Renal pelvis (tissue), 4 donors: ENCODE measurements around the gene LRIF1. TPM values are rescaled to one million over a fixed set of nuclear protein-coding genes. Genes with fewer than 3 reads are reported as not detected.
"Not testable (repeated sequence)": the region's sequence is repeated elsewhere in the genome, so short reads cannot be mapped to it uniquely, and the experiment has no call there.

Experiments used
- DNase-seq: peaks from one replicate; pipeline ENCODE4 v3.0.0-alpha.2; 2013
- polyA plus RNA-seq, 3 donors: library from polyadenylated mRNA; unstranded; fragments of 120-200 nt; gene quantifications; one replicate each; pipeline ENCODE4 v1.2.1, GENCODE V29; 2013; ENCODE audit not compliant: insufficient read length in 3 of 3

LRIF1 gene
- polyA plus RNA-seq, 3 donors, result 14.5 to 14.8 (median 14.5) TPM

DNA sequence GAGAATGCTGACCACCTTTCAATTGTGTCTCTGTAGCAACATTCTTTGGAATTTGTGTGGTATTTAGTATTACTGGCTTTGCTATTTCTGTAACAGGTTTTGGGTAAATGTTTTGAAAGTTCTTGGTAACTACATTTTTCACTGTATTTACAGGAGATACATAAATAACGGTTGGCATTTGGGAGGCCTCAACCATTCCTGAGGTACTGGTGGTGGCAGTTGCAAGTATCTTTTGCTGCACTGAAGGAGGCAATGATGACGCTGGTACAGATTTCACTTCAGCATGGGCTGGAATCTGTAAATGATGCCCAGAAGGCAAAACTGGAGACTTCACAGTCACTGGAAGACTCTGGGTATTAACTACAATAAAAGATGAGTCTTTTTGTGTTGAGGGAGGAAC is 11.7 kb downstream of the LRIF1 start:
- DNase-seq, result no peak

DNA sequence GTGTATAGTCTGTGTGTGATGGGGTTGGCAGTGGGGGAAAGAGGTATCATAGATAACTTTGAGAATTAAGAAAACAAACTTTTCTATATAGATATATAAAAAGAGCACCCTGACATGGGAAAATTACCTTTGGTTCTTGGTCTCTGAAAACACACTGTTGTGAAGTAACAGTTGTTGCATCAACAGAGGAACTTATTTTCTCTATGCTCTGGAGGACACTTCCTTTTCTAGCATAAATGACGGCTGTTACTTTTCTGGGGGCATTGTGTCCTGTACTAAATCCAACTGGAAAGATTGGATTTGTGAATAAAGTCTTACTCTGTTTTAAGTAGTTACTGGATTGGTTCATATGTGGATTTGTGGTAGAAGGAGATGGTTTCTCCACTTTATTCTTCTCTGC is 12.6 kb downstream of the LRIF1 start:
- no peak for DNase-seq

DNA sequence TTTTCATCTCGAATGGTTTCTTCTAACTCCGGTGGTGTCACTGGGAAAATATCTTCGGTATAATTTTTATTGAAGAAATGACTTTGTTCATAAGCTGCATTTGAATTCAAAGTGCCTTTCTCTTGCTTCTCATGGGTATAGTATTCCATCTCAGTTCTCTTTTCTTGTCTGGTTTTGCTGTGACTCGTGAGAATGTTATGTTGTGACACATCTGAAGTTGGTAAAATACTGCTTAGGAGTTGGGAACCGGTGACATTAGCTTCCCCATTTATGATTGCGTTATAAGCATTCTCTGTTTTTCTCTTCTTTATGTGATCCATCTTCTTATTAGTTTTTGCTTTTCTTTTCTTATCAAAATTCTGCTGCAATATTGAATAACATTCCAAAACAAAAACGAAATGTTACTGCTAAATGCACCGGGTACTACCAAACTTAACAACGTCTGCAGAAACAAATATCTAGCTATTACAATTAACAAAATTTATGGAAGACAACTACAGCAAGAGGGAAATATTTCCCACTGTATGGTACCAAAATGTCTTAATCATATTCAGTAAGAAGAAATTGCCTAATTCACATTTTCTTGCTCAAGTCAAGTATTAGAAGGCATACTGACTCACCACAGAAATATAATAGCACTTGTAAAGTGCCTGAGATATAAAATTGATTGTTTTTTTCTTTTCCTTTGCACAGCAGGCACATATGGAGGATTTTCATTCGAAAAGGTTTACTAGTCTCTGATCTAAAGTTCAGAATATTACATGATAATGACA is 15.5 kb downstream of the LRIF1 start:
- DNase-seq, result no peak

DNA sequence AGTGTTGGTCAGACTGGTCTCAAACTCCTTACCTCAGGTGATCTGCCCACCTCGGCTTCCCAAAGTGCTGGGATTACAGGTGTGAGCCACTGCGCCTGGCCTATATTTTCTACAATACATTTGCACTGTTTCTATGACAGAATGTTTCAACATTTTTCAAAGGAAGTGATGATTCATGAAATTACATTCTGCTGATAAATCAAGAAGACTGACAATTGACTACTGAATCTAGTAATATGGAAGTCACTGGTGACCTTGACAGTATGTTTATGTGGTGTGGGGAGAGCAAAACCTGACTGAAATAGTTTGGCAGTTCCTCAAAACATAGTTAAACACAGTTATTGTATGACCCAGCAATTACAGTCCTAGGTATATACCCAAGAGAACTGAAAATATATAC is 18.1 kb downstream of the LRIF1 start:
- DNase-seq, result no peak

DNA sequence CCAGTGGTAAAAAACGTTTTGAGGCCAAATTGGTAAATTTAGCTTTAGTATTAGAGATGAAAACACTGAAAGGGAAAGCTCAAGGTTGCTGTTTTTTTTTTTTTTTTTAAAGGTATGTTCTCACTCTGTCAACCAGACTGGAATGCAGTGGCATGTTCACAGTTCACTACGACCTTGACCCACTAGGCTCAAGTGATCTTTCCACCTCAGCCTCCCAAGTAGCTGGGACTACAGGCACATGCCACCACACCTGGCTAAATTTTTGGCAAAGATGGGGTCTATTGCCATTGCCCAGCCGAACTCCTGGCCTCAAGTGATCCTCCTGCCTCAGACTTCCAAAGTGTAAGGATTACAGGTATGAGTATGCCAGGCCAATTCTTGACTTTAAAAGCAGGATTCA is 18.9 kb downstream of the LRIF1 start:
- DNase-seq, result no peak

DNA sequence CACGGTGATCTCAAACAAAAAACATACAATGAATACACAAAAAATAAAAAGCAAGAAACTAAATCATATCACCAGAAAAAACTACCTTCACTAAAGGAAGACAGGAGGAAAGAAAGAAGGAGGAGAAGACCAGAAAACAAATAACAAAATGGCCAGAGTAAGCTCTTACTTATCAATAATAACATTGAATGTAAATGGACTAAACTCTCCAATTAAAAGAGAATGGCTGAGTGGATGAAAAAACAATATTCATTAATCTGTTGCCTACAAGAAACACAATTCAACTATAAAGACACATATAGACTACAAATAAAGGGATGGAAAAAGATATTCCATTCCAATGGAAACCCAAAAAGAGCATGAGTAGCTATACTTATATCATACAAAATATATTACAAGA is 27.2 kb downstream of the LRIF1 start:
- DNase-seq, result no peak

DNA sequence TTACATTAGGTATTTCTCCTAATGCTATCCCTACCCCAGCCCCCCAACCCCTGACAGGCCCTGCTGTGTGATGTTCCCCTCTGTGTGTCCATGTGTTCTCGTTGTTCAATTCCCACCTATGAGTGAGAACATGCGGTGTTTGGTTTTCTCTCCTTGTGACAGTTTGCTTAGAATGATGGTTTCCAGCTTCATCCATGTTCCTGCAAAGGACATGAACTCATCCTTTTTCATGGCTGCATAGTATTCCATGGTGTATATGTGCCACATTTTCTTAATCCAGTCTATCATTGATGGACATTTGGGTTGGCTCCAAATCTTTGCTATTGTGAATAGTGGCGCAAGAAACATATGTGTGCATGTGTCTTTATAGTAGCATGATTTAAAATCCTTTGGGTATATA is 32.6 kb downstream of the LRIF1 start:
- not testable (repeated sequence) for DNase-seq

DNA sequence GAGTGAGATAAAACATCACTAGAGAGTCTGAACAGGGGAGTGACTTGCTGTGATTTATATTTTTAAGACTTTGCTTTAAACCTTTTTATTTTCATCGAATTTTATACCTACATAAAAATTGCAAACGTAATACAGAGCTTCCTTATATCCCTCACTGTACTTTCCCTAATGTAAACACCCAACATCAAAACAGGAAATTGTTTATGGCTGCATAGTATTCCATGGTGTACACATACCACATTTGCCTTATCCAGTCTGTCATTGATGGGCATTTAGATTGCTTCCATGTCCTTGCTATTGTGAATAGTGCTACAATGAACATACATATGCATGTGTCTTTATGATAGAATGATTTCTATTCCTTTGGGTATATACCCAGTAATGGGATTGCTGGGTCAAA is 34.8 kb downstream of the LRIF1 start:
- DNase-seq, result no peak

DNA sequence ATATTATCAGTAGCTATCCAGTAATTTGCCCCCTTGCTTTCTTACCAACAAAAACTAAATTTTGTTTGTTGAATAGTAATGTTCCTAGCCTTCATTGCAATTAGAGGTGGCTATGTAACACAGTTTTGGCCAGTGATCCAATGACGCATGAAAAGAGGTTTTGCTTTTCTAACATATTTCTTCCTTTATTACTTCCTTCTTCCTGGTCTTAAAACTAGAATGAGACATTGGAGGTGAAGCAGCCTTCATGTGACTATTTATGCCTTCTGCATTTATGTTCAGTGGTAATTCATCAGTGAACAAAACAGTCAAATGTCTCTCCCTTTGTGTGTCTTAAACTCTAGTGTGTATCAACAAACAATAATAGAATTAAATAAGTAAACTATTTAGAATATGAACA is 35.5 kb downstream of the LRIF1 start:
- DNase-seq, result no peak

DNA sequence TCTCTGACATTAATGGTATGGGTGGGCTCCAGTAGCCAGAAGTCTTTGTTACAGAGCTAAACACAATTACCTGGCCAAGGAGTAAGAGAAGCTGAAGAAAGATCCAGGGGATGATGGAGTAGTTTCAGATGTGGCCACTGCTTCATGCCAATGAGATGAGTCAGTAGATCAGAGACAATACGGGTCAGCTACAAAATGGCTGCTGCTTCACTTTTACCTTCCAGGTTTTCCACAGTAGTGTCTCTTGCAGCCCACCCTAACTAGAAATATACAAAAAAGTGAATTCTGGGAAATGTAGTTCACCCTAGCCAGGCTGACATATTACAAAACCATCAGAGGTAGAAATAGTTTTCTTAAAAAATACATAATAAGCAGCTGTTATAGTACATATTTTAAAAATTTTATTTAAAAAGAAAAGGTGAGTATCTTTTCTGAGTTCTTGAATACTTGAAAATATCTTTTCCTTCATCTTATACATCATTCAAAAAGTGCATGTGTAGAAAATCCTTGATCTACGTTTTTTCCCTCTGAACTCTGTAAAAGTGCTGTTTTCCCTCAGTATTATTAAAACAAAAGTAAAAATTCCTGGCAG is 36.1 kb downstream of the LRIF1 start:
- DNase-seq, result no peak

DNA sequence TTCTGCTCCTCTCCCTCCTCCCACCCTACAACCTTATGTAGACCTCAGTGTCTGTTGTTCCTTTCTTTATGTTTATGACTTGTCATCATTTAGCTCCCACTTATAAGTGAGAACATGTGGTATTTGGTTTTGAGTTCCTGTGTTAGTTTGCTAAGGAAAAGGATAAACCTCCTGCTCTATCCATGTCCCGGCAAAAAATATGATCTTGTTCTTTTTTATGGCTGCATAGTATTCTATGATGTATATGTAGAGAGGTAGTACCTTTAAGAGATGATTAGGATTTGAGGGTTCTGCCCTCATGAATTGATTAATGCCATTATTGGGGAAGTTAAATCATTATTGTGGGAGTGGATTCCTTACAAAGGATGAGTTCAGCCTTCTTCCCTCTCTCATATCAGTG is 41.8 kb downstream of the LRIF1 start:
- DNase-seq, result no peak

DNA sequence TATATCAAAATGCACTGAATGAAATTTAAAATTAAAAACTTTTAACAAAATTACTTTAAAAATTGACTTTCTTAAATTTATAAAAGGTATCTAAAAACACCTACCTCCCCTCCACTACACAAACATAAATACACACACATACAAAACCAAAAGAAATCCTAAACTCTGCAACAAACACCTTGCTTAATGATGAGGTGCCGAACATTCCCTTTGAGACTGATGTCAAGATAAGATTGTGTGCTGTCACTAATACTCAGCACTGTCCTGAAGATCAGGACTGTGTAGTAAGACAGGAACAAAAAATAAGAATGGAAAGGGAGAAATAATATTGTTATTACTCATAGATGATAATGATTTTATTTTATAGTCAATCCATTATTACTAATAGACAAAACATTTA is 45.7 kb downstream of the LRIF1 start:
- DNase-seq, result no peak

DNA sequence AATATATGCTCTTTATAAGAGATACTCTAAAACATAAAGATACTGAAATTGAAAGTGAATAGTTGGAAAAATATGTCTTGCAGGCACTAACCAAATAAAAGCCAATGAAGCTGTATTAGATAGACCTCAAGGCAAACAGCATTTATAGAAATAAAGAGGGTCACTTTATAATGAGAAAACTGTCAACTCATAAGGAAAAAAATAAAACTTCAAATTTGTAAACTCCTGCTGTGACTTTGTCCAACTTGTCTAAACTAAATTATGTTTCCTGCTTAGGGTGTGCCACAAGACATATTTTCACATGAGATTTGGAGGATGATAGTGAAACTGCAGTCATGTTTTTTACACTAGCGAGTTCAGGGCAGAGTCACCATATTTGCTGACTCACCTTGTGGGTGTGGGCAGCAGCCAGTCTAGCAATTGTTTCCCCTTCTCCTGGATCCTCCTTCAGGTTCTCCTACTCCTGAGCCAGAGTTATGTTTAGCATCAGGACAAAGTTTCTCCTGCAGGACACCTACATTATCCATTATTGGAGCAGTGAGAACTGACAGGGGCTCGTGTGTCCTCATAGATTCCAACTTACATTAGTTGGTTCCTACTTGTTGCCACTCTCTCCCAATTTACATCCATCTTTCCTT is 46.9 kb downstream of the LRIF1 start:
- DNase-seq, result no peak

DNA sequence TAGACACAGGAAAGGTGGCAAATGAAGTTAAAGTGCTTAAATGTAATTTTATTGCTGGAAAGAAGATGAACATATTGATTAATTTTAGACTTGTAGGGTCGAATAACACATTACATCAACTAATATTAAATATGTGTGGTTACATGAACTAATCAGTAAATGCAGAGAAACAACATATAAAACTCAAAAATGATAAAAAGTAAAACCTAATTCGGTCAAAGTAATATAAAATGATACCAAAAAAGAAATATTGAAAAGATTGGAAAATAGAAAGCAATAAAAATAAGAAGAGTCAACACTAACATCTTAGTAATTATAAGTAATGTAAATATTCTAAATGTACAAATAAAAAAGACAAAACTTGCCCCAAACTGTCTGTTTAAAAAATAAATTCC is 47.5 kb downstream of the LRIF1 start:
- no peak for DNase-seq

DNA sequence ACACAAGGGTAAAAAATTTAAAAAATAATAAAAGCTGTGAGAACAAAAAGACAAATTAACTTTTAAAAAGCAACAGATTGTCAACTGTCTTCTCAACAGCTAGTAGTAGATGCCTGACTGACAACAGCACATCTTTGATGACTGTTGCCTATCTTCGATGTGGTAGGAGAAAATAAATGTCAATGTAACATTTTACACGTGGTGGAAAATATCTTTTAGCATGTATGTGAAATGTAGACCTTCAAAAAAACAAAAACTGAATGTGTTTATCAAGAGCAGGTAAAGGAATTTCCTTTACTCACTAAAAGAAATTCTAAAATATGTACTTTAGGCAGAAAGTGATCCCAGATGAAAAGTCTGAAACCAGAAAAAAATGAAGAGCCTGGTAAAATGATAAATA is 47.9 kb downstream of the LRIF1 start:
- DNase-seq, result no peak

DNA sequence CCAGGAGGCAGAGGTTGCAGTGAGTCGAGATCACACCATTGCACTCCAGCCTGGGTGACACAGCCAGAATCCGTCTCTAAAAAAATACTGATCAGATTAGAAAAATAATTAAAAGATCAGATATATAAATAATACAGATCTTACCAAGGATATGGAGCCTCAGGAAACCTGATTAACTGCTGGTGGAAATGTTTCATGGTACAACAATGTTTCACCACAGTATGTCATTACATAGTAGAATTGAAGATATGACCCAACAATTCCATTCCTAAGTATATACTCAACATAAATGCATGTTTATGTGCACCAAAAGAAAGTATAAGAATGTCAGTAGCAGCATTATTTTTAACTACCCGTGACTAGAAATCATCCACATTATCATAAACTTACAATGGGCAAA is 49.0 kb downstream of the LRIF1 start:
- no peak for DNase-seq

DNA sequence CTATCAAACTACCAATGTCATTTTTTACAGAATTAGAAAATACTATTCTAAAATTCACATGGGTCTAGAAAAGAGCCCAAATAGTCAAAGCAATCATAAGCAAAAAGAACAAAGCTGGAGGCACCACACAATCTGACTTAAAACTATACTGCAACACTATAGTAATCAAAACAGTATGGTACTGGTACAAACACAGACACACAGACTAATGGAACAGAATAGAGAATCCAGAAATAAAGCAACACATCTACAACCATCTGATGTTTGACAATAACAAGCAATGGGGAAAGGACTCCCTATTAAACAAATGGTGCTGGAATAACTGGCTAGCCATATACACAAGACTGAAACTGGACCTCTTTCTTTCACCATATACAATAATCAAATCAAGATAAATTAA is 50.9 kb downstream of the LRIF1 start:
- DNase-seq, result no peak

DNA sequence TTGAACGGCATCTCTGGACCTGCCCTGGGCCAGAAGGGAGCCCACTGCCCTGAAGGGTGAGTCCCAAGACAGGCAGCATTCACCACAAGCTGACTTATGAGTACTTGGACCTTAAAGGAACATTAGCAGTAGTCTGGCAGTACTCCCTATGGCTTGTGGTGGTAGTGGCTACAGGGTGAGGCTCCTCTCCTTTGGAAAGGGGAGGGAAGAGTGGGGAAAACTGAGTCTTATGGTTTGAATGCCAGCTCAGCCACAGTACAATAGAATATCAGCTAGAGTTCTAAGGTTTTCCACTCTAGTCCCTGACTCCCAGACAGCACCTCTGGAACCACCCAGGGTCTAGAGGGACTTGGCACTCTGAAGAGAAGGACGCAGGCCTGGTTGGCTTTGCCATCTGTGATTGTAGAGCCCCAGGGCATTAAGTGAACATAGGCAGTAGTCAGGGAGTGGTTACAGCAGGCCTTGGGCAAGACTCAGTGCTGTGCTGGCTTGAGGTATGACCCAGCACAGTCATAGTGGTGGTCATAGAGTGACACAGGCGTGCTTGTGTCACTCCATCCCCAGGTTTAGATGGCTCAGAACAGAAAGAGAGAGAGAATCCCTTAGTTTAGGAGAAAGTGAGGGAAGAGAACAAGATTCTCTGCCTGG is 59.7 kb downstream of the LRIF1 start:
- DNase-seq, result no peak

DNA sequence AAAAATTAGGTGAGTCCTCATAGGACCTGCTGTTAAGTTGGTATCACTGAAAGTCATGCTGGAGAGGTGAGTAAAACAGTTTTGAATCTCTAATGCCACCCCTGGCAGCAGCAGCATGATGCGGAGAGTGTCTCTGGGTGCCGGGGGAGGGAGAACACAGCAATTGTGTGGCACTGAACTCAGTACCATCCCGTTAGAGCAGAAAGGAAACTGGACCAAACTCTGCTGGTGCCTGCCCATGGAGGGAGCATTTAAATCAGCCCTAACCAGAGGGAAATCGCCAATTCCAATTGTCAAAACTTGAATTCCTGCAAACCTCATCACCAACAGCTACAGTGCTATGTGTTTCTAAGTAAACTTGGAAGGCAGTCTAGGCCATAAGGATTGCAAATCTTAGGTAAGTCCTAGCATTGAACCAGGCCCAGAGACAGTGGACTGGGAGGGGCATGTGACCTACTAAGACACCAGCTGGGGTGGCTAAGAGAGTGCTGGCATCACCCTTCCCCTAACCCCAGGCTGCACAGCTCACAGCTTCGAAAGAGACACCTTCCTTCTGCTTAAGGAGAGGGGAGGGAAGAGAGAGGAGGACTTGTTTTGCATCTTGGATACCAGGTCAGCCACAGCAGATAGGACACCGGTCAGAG is 60.8 kb downstream of the LRIF1 start:
- DNase-seq, result no peak

DNA sequence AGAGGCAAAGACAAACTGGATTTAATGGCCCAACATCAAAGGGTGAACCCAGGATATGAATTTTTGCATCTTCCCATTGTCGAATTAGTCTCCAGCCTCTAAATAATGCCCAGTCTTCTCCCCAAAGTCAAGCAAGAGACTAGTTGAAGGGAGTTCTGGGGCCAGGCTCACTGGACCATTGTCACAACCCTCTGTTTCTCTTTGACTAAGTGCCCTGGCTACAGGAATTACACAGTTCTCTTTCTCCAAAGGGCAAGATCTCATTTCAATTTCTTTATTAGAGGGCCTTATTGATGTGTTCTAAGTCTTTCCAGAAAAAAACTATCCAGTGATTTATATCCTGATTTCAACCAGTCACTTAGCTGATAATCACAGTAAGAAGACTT is 64.3 kb downstream of the LRIF1 start:
- DNase-seq, result no peak

DNA sequence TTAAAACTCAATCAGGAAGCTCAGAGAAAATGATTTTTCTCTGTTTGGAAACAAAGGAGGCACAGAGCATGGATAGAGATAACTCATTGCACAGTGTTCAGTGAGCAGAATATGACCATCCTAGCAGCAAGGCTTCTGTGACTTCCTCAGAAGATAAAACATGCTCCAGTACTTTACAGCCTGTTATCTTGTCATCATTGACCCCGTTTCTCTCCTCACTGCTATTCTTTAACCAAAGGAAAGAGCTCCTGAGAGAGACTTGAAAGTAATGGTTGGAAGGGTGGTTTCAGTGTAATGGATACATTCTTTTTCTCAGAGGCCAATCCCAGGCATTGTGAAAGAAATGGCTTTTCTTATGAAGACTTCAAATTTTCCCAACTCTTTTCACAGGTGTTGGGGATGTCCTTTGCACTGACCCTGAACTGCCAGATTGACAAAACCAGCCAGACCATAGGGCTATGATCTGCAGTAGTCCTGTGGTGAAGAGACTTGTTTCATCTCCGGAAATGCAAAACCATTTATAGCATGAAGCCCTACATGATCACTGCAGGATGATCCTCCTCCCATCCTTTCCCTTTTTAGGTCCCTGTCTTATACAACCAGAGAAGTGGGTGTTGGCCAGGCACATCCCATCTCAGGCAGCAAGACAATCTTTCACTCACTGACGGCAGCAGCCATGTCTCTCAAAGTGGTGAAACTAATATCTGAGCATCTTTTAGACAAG is 64.8 kb downstream of the LRIF1 start:
- DNase-seq, result no peak

DNA sequence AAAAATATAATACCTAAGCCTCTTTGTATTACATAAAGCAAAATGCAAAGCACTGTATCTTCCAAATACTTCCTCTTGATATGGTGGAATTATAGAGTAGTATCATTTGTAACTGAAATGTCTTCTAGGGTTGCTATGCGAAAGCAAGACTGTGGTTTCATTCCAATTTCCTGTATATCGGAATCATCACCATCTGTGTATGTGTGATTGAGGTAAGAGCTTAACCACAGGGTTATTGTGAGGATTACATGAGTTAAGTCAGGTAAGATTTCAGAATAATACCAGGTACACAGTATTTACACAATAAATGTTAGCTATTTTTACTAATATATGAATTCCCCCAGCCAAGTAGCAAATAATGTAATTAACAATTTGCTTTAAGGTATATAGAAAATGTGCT is 66.0 kb downstream of the LRIF1 start:
- no peak for DNase-seq
